ENCODE measurements around the gene DEPDC4.

Gene DEPDC4

DNA sequence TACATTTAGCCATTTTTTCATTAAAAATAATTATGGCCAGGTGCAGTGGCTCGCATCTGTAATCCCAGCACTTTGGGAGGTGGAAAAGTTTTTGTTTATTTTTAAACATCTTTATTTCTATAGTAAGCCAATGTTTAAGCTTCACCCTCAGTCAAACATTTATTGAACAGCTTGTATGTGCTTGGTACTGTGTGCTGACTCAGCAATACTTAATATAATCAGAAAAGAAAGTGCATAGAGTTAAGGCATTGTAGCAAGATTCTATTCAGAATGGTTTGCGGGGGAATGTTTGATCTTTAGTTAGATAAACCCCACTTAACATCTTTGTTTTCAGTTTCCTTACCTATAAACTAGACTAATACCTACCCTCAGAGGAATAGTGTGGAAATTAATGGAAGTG lies 55.2 kb downstream of the DEPDC4 start:
- DNase-seq, result no peak

DNA sequence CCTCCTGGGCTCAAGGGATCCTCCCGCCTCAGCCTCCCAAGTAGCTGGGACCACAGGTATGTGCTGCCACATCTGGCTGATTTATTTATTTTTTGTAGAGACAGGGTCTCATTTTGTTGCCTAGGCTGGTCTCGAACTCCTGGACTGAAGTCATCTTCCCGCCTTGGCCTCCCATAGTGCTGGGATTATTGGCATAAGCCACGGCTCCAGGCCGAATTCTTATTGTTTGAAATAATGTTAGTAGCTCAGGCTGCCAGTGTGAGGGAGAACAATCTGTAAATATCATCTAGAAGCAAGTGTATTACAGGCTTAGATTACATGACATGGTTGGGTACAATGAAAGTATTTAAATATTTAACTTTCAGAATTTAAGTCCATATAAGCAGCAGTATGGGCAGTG lies 58.0 kb downstream of the DEPDC4 start:
- no peak for DNase-seq

DNA sequence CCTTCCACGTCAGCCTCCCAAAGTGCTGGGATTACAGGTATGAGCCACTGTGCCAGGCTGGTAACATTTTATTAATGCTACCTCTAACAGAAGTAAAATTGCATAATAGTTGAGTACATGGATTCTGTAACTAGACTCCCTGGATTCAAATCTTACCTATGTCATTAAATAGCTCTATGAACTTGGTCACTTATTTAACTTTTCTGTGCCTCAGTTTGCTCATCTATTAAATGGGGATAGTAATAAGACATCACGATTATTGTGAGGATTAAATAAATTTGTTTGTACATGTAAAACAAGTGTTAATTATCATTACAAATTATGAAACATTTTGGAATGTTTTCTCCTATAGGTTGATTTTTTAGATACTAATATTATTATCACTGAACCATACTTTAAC lies 59.6 kb downstream of the DEPDC4 start:
- DNase-seq, result no peak

DNA sequence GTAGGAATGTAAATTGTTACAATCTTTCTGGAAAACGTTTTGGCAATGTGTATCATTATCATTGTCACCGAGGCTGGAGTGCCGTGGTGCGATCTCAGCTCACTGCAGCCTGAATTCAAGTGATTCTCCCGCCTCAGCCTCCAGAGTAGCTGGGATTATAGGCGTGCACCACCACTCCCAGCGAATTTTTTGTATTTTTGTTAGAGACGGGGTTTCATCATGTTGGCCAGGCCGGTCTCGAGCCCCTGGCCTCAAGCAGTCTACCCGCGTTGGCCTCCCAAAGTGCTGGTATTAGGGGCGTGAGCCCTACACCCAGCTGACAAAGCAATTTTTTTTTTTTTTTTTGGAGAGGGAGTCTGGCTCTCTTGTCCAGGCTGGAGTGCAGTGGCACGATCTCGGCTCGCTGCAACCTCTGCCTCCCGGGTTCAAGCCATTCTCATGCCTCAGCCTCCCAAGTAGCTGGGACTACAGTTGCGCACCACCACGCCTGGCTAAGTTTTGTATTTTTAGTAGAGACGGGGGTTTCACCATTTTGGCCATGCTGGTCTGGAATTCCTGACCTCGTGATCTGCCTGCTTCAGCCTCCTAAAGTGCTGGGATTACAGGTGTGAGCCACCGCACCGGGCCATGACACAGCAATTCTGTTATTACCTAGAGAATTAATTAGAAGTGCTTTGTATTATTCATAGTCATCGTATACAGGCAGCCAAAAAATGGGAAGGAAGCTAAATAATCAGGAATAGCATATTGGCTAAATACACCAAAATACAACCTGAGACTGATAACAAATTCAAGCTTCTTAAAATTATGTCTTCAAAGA lies 65.1 kb downstream of the DEPDC4 start:
- DNase-seq, result no peak

DNA sequence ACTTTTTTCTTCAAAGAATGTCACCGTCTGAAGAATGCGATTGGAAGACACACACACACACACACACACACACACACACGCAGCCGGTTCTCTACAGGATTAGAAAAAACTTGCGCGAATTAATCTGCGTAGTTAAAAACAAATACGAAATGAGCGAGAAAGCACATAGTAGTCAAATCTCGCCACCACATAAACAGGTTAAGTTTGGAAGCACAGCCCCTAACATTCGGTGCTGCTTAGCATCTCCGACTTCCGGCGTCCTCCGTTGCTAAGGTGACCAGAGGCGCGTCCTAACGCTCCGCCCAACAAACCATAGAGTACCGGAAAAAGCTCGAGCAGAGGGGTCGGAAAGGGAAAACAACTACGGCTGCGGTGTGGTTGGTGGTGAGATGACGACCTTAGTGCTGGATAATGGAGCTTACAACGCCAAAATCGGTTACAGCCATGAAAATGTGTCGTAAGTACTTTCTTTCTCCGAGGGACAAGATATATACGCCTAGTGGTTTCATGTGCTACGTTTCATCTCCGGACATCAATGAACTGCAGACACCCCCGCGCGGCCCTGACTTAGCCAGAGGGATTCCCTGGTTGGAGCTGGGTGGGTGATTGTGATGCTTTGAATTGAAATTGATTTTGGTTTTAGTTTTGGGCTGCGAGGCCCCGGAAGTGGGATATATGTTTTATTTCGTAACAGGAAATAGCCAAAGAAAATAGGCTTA lies 66.3 kb downstream of the DEPDC4 start, which contains the start of gene ACTR6:
TSS of gene ACTR6 (plus strand) at position 353 of the 719 bp plus-strand sequence. CDS start at position 390, 37 bp downstream.
- DNase-seq, result peak; percentile 94 to 95

DNA sequence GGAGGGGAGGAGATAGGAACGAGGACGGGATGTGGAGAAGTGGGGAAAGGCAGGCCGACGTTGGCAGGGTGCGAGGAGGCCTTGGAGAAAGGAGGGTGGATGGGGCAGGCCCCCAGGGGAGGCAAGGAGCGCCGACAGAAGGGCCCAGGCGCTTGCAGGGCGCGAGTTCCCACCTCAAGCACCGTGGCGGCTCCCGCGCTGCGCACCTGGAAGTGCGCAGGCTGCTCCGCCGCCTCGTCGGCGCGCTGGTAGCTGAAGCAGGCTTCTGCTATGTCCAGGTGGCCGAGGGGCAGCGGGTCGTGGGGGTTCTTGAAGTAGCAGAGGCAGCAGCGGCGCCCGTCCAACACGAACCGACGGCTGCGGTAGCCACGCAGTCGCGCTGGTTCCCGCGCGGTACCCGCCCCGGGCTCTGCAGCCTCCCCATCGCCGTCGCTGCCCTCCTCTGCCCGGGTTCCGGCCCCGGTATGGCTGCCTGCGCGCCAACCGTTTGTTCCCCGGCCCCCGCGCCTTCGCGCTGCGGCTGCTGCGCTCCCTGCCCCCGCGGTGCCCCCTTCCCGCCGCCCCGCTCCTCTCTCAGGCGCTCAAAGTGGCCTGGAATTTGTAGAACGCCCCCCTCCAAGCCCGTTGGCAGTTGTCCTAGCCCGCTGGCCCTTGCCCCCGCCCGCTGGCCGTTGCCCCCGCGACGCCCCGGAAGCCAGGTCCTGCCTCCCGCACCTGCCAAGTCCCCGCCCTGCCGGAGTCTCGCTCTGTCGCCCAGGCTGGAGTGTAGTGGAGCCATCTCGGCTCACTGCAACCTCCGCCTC lies 67.3 kb downstream of the DEPDC4 start:
- peak in 1 of 2 experiments; percentile 45 for DNase-seq

DNA sequence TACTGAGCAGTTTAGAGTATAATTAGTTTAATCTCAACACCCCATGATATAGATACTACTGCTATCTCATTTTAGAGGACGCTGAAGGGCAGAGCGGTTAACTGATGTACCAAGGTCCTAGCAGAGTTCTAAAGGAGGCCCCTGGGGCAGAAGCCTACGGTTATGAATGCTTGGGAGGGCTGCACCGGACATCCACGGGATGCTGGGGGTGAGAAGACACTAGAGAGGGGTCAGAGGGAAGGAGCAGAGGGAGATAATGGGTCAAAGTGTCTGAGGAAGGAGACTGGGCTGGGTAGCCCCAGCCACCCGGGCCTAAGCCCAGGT lies 67.9 kb downstream of the DEPDC4 start:
- no peak for DNase-seq

DNA sequence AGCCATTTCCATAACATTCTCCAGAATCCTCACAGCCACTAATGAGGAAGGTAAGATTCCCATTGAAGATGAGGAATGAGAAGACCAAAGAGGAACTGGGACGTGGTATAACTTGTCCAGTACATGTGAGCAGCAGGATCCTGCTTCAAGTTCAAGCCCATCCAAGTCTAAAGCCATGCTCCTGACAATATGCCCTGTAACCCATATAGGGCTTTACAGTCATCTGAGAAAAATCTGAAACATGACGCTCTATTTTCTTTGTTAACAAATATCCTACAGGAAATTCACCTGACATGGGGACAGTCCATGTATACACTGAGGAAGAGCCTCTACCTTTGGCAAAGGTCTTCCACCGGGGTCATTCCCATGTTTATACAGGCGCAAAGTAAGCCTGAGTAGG lies 69.4 kb downstream of the DEPDC4 start:
- no peak for DNase-seq

DNA sequence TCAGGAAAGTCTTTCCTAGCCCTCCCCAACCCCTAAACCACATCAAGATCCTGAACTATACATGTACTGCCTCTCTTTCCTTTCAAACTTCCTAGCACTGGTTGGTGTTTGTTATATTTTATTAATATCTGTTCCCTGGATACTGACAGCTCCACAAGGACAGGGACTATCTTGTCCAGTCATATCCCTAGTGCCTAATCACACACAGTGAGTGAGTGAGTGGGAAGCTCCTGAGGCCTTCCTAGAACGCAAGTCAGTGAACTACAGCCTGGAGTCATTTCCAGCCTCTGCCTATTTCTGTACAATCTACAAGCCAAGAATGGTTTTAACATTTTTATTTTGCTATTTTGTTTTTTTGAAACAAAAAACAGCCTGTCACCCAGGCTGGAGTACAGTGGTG lies 73.8 kb downstream of the DEPDC4 start:
- no peak for DNase-seq

All from NCI-H446 (cell line).